RWPE2 (cell line): Measurements from ENCODE around the gene CCDC73.

Experiments
- ATAC-seq: fragments of 200-7000 bp; cut with Tn5 transposase; 3 replicates; pipeline ENCODE4 v1.9.1; 2021; ENCODE audit warnings: low read depth
- DNase-seq: peaks from one replicate; pipeline ENCODE4 v3.0.0-alpha.2; 2020; ENCODE audit warnings: low spot score
- H3K27ac ChIP-seq: fragments of 450-650 bp; 2 replicates; pipeline ENCODE4 v1.5.1; 2017; ENCODE audit warnings: mild to moderate bottlenecking; ENCODE audit not compliant: poor library complexity, severe bottlenecking
- H3K27me3 ChIP-seq: fragments of 250-450 bp; sonication (Bioruptor Pico); 2 replicates; pipeline ENCODE4 v1.5.1; 2021; ENCODE audit warnings: mild to moderate bottlenecking, moderate library complexity; ENCODE audit not compliant: insufficient read depth, poor library complexity, severe bottlenecking
- H3K36me3 ChIP-seq: fragments of 250-450 bp; sonication (Bioruptor Pico); 2 replicates; pipeline ENCODE4 v1.5.1; 2020; ENCODE audit warnings: low read depth, mild to moderate bottlenecking, moderate library complexity
- H3K4me1 ChIP-seq: fragments of 250-450 bp; sonication (Bioruptor Pico); 2 replicates; pipeline ENCODE4 v1.5.1; 2021; ENCODE audit warnings: mild to moderate bottlenecking, moderate library complexity; ENCODE audit not compliant: insufficient read depth, poor library complexity, severe bottlenecking
- H3K4me3 ChIP-seq: fragments of 250-450 bp; sonication (Bioruptor Pico); 2 replicates; pipeline ENCODE4 v1.5.1; 2021; ENCODE audit warnings: mild to moderate bottlenecking, moderate library complexity; ENCODE audit not compliant: severe bottlenecking
- H3K9me3 ChIP-seq: fragments of 250-450 bp; sonication (Bioruptor Pico); 2 replicates; pipeline ENCODE4 v1.5.1; 2021; ENCODE audit warnings: mild to moderate bottlenecking, moderate library complexity; ENCODE audit not compliant: severe bottlenecking
- CTCF ChIP-seq: fragments of 450-650 bp; IDR thresholded peaks from one replicate; pipeline ENCODE4 v1.5.1; 2017; ENCODE audit warnings: mild to moderate bottlenecking, moderate library complexity; ENCODE audit not compliant: poor library complexity, severe bottlenecking

The CCDC73 gene

GRCh38 chr11:32705309-32706033 is 89.0 kb downstream of the CCDC73 start:
- peak; percentile 38 for DNase-seq
- no peak overlapping the region for H3K4me3 ChIP-seq
- no peaks in the 10 kb centered on the region for H3K9me3 ChIP-seq
- H3K27ac ChIP-seq = no peak overlapping the region
- ATAC-seq = no peak
- TF ChIP-seq CTCF = no peak
- H3K27me3 ChIP-seq = no peaks in the 10 kb centered on the region
- peaks cover 14% of the 10 kb centered on the region for H3K4me1 ChIP-seq
- H3K36me3 ChIP-seq = no peaks in the 10 kb centered on the region

- DNase-seq = no peak
- H3K9me3 ChIP-seq = no peaks in the 10 kb centered on the region
- H3K27ac ChIP-seq = no peak overlapping the region
- no peaks in the 10 kb centered on the region for H3K36me3 ChIP-seq
- no peak for ATAC-seq
- no peak for TF ChIP-seq CTCF
- no peak overlapping the region for H3K4me3 ChIP-seq
- H3K27me3 ChIP-seq = no peaks in the 10 kb centered on the region
- H3K4me1 ChIP-seq = peaks cover 14% of the 10 kb centered on the region
Observed at GRCh38 chr11:32704775-32705174, 89.7 kb downstream of the CCDC73 start.

- DNase-seq (peak; percentile 49), ATAC-seq (no peak)
- Histone ChIP-seq H3K4me3 (no peak overlapping the region), H3K36me3 (no peaks in the 10 kb centered on the region), H3K27ac (no peak overlapping the region), H3K4me1 (peaks cover 14% of the 10 kb centered on the region), H3K27me3 (no peaks in the 10 kb centered on the region), H3K9me3 (no peaks in the 10 kb centered on the region)
- TF ChIP-seq CTCF = no peak
Observed at GRCh38 chr11:32704261-32704660, 90.2 kb downstream of the CCDC73 start.

DNA sequence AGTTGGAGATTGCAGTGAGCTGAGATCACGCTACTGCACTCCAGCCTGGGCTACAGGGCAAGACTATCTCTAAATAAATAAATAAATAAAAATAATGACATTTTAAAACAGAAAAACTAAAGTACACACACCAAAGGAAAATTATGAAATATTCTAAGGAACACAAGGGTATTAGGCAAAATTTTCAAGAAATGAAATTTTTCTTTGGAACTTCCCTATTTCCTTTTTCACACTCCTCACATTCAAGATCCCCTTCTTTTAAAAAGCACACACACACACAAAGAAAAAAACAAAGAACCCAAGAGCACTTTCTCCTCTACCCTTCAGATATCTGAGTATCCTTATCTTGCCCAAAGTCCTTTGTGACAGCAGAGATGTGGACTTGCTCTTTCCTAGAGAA is 92.8 kb downstream of the CCDC73 start:
- Histone ChIP-seq H3K27ac (no peak overlapping the region), H3K9me3 (no peaks in the 10 kb centered on the region), H3K36me3 (no peaks in the 10 kb centered on the region), H3K4me1 (peaks cover 1% of the 10 kb centered on the region), H3K27me3 (no peaks in the 10 kb centered on the region), H3K4me3 (no peak overlapping the region)
- no peak for DNase-seq
- ATAC-seq = no peak
- TF ChIP-seq CTCF = no peak

DNA sequence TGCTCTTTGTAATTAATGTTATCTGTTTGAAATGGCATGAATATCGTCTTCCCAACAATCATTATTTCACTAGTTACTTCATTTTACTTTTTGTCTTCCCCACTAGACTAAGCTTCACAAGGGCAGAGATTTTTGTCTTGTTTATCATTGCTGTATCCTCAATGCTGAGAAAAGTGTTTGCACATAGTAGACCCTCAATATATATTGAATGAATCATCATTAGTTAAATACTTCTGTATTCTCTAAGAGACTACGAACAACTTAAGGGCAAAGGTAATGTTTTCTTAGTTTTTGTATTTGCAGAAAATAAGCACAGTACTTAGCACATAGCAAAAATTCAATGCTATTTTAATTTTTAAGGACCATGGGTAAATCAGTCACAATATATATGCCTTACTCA is 95.9 kb downstream of the CCDC73 start:
- Histone ChIP-seq H3K27ac (no peak overlapping the region), H3K9me3 (no peaks in the 10 kb centered on the region), H3K4me3 (no peak overlapping the region), H3K27me3 (no peaks in the 10 kb centered on the region), H3K36me3 (no peaks in the 10 kb centered on the region), H3K4me1 (no peaks in the 10 kb centered on the region)
- no peak for ATAC-seq
- TF ChIP-seq CTCF = no peak
- no peak for DNase-seq
